Mononuclear cell (primary cell): ENCODE results near the gene MRS2. TPM values are rescaled to one million over a fixed set of nuclear protein-coding genes. Genes with fewer than 3 reads are reported as not detected.

Experiments
- H3K27me3 ChIP-seq: 2 replicates; pipeline ENCODE4 v1.6.0; 2011; ENCODE audit warnings: low read length, control low read depth; ENCODE audit not compliant: insufficient read depth
- H3K4me1 ChIP-seq: 2 replicates; pipeline ENCODE4 v1.5.1; 2011; ENCODE audit warnings: mild to moderate bottlenecking, low read length, control low read depth; ENCODE audit not compliant: insufficient read depth
- H3K4me3 ChIP-seq: 2 replicates; pipeline ENCODE4 v1.5.1; 2011; ENCODE audit warnings: mild to moderate bottlenecking, low read length, moderate library complexity
- H3K9me3 ChIP-seq: 2 replicates; pipeline ENCODE4 v1.5.1; 2011; ENCODE audit warnings: low read depth, mild to moderate bottlenecking, control low read depth, low read length
- total RNA-seq: library from RNA; depleted of rRNA; stranded (reverse); fragments of >200 nt; gene quantifications from one replicate; pipeline ENCODE4 v1.2.3, GENCODE V29; 2012

Gene MRS2
- total RNA-seq, 1 donor, result 6.7 TPM

DNA sequence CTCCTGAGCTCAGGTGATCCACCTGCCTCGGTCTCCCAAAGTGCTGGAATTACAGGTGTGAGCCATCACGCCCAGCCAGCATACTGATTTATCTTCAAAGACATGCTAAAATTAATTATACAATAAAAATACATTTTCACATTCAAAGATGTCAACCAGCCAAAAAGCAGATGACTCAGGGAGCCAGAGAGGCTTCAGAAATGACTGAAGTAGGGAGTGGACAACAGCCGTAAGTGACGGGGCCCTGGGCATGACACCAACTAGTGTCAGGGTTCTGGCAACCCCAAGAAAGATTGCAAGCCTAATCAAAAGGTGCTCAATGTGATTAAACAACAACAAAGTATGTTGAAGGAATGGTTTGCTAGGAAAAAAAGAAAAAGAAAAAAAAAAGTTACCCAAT is 58.2 kb downstream of the MRS2 start:
- no peaks in the 10 kb centered on the region for H3K4me1 ChIP-seq
- no peaks in the 10 kb centered on the region for H3K9me3 ChIP-seq
- no peaks in the 10 kb centered on the region for H3K27me3 ChIP-seq
- H3K4me3 ChIP-seq, result no peak overlapping the region

- Histone ChIP-seq H3K27me3 (no peaks in the 10 kb centered on the region), H3K9me3 (no peaks in the 10 kb centered on the region), H3K4me3 (no peak overlapping the region), H3K4me1 (no peaks in the 10 kb centered on the region)
Measured at GRCh38 chr6:24464253-24465038, 61.7 kb downstream of the MRS2 start.

DNA sequence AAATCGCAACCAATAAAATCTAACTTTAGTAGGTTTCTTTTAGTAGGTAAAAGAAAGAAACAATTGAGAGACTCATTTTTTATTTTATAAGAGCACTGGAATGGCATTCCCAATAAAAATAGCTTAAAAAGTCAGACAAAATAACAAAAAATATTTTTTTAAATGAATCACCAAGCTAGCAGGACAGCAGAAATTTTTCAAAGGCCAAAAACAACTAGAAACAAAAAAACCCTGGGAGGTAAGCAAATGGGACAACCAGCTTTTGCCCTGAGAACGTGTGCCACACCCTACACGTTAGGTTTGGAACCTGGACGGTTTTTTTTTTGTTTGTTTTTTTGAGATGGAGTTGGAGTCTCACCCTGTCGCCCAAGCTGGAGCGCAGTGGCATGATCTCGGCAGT is 67.1 kb downstream of the MRS2 start:
- Histone ChIP-seq H3K4me3 (no peak overlapping the region), H3K4me1 (no peaks in the 10 kb centered on the region), H3K27me3 (no peaks in the 10 kb centered on the region), H3K9me3 (no peaks in the 10 kb centered on the region)

DNA sequence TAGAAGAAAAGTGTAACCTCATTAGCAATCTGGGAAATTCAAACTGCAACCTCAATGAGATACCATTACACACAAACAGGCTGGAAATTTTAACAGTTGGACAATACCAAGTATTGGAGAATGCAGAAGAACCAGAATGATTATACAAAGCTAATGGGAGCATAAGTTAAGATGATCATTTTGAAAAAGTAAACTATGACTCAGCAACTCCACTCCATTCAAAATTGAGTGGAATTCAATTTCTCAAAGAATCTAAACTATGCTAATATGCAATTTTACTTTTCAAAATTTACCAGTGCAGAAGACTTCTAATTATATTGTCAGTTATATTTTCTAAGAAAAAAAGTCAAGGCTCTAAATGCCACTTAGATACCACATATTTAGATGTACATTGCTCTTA is 69.4 kb downstream of the MRS2 start:
- no peaks in the 10 kb centered on the region for H3K4me1 ChIP-seq
- no peak overlapping the region for H3K4me3 ChIP-seq
- H3K27me3 ChIP-seq, result no peaks in the 10 kb centered on the region
- H3K9me3 ChIP-seq, result no peaks in the 10 kb centered on the region

Other genes starting within 250 kb of the MRS2 start
- 0.10 TPM for gene DCDC2, start 44.9 kb upstream of the MRS2 start, total RNA-seq
- 0.42 TPM for gene GPLD1, start 86.6 kb downstream of the MRS2 start, total RNA-seq
- 2.4 TPM for gene ALDH5A1, start 92.0 kb downstream of the MRS2 start, total RNA-seq
- gene KIAA0319, start 243.3 kb downstream of the MRS2 start, total RNA-seq, result 0.10 TPM